22Rv1 (cell line): Measurements from ENCODE around the gene RND2.
"Not testable (repeated sequence)": the region's sequence is repeated elsewhere in the genome, so short reads cannot be mapped to it uniquely, and the experiment has no call there.

Source experiments
- H3K27ac ChIP-seq: fragments of 450-650 bp; 2 replicates; pipeline ENCODE4 v1.5.1; 2017
- CTCF ChIP-seq: fragments of 450-650 bp; IDR thresholded peaks from 2 replicates; pipeline ENCODE4 v1.5.1; 2017; ENCODE audit warnings: mild to moderate bottlenecking
- ZFX ChIP-seq: fragments of 450-650 bp; IDR thresholded peaks from 2 replicates; pipeline ENCODE4 v1.6.1; 2017; ENCODE audit warnings: antibody characterized with exemption, borderline replicate concordance

The RND2 gene

GRCh38 chr17:42985225-42985624 is 39.8 kb upstream of the RND2 start:
- H3K27ac ChIP-seq, result no peak overlapping the region
- TF ChIP-seq ZFX (no peak), CTCF (no peak)

- peak overlapping the region; percentile 65 for H3K27ac ChIP-seq
Observed at GRCh38 chr17:42989141-42989540, 35.9 kb upstream of the RND2 start.

GRCh38 chr17:42989726-42990652 is 35.0 kb upstream of the RND2 start:
- peak overlapping the region; percentile 65 for H3K27ac ChIP-seq
- TF ChIP-seq CTCF (no peak), ZFX (no peak)

More at GRCh38 chr17:42989141-42989540, 35.9 kb upstream of the RND2 start:
- no peak for TF ChIP-seq ZFX
- TF ChIP-seq CTCF, result no peak

- TF ChIP-seq CTCF (no peak), ZFX (no peak)
- no peak overlapping the region for H3K27ac ChIP-seq
Observed at GRCh38 chr17:42991471-42991870, 33.6 kb upstream of the RND2 start.

- TF ChIP-seq CTCF (no peak), ZFX (no peak)
- no peak overlapping the region for H3K27ac ChIP-seq
Observed at GRCh38 chr17:42992872-42993271, 32.2 kb upstream of the RND2 start.

GRCh38 chr17:42993913-42994312 is 31.1 kb upstream of the RND2 start:
- not testable (repeated sequence) for H3K27ac ChIP-seq

- TF ChIP-seq ZFX (no peak), CTCF (no peak)
- peak overlapping the region; percentile 88 for H3K27ac ChIP-seq
Observed at GRCh38 chr17:42997390-42997983, 27.5 kb upstream of the RND2 start.
